GM21737 (cell line): ENCODE data around the gene NDUFB7.
"Not testable (repeated sequence)": the region's sequence is repeated elsewhere in the genome, so short reads cannot be mapped to it uniquely, and the experiment has no call there.

Source experiments
- ATAC-seq: cut with Tn5 transposase; IDR thresholded peaks from one replicate; pipeline ENCODE4 v1.9.1; 2021; ENCODE audit warnings: mild to moderate bottlenecking, moderate library complexity; ENCODE audit not compliant: unreplicated experiment

The NDUFB7 gene

GRCh38 chr19:14553939-14554243 is 18.0 kb downstream of the NDUFB7 start:
- ATAC-seq = no peak

DNA sequence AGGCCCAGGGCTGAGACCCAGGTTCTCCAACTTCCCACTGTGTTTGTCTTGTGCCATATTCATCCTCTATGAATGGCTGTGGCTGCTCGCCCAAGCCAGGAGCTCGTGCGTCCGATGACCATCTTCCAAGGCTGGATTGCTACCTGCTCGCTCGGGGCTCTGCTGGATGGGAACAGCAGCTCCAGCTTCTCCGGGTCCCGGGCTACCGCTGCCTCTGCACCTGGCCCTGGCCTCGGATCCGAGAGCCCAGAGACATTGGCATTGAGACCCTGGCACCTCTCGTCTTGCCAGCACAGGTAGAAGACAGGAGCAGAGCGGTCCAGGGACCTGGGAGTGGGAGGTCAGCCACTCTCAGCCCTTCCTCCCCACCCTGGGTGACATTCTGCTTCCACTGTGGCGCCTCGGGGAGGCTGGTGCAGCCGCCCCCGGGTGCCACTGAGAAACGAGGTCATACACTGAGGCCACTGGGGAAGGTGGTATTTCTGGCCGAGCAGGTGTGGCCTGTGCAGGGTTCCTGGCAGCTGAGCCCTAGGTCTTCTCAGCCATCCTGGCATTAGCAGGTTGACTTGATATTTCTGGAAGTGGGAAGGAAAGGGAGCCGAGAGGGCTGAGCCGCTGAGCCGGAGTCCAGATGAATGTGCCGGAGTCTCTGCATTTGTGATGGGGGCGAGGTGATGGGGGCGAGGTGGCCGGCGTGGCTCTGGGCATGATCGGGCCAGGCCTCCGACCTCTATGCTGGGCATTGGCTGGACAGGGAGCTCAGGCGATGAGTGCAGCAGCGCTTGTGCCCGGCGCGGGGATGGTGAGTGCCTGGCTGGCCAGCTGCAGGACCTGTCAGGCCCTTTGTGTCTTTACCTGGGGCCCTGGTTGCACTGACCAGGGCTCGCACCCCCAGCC is 18.6 kb downstream of the NDUFB7 start:
- ATAC-seq = no peak

- ATAC-seq = not testable (repeated sequence)
Measured at GRCh38 chr19:14552006-14552360, 19.9 kb downstream of the NDUFB7 start.

DNA sequence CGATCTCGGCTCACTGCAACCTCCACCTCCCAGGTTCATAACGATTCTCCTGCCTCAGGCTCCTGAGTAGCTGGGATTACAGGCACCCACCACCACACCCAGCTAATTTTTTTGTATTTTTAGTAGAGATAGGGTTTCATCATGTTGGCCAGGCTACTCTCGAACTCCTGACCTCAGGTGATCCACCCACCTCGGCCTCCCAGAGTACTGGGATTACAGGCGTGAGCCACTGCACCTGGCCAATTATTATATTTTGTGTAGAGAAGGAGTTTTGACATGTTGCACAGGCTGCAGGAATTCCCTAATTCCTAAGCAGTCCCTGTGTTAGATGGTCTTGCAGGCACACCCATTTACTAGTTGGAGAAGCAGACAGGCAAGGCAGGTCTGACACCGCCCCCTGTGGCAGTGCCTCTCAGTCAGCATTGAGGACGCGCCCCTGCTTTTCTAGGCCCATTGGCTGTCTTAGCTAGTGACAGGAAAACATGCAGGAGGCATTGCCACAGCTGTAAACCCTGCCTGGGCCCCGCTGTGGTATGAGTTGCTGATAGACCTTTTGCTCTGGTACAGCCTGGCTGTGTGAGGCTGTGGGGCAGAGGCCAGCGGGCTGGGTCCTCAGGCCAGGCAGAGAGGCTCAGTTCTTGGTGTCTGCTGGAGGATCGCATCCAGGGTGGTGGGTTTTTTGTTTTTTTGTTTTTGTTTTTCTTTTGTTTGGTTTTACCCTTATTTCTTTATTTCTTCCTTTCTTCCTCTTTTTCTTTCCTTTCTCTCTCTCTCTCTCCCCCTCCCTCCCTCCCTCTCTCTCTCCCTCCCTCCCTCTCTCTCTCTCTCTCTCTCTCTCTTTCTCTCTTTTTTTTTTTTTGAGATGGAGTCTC is 20.5 kb downstream of the NDUFB7 start:
- not testable (repeated sequence) for ATAC-seq

DNA sequence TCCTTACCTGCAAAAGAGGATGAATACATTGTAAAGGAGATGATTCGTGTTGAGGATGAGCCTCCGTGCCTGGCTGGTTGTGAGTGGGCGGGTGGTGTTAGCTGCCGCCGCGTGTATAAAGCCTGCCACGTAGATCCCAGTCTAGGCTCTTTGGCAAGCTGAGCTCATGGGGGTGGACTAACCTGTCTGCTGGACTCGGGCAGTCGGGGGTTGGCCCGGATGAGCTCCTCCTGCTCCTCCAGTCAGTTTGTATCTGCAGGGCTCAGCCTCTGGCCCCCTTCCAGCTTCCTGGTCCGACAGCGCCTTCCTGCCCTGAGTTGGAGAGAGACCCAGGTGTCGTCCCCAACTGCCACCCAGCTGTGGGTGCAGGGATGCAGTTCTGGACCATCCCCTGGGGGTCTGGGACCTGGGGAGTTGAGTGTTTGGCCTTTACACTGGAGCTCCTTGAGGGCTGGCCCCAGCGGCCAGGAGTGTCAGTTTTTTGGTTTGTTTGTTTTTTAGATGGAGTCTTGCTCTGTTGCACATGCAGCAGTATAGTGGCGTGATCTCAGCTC is 21.6 kb downstream of the NDUFB7 start:
- no peak for ATAC-seq

DNA sequence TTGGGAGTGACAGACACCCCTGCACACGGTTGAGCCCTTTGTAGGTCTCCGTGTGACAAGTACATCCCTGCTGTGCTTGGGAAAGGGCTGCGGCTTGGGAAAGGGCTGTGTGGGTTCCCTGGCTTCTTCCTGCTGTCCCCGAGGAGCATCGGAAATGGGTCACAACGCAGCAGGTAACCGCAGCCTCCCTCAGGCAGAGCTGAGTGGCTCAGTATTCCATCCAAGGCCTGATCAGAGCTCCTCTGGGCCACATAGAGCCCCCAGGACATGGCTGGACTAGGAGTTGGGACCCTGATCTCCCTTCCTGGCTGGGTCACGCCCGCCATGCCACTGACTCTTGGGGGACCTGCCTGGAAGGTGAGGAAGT is 26.2 kb downstream of the NDUFB7 start:
- ATAC-seq = no peak

- ATAC-seq = no peak
Measured at GRCh38 chr19:14544977-14545715, 26.7 kb downstream of the NDUFB7 start.

- no peak for ATAC-seq
Measured at GRCh38 chr19:14544047-14544446, 27.8 kb downstream of the NDUFB7 start.

DNA sequence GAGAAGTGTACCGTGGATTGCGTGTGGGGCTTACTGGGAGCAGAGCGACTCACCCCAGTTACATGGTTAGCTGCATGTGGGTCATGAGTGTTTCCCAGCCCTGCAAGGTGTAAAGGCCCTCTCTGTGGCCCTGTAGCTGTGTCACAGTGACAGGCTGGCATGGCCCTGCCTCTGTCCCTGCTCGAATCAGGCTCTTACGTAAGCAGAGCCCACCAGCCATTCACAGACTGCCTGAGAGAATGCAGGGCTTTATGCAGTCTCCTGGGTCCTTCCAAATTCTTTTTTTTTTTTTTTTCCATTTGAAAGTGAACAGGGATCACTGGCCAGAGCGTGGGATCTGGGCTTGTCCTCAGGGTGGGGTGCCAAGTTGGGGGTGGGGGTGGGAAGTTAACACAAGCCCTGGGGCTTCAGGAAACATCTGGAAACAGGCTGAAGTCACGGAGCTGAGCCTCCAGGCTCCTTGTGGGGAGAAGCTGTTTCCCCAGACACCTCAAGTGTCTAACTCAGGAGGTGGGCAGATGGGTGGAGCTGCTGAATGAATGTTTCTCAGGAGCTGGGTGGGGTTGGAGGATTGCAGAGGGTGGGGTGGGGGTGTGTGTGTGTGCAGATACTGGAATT is 29.0 kb downstream of the NDUFB7 start:
- no peak for ATAC-seq

DNA sequence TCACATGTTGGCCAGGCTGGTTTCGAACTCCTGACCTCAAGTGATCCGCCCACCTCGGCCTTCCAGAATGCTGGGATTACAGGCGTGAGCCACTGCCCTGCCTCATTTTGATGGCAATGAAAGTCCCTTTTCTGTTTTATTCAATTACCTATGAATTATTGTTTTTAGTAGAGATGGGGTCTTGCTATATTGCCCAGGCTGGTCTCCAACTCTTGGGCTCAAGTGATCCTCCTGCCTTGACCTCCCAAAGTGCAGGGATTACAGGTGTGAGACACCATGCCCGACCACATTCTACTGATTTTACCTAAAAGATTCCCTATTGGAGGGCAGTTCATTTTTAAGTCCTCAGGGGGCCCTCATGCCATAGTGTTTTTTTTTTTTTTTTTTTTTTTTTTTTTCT is 29.9 kb downstream of the NDUFB7 start:
- ATAC-seq = not testable (repeated sequence)

DNA sequence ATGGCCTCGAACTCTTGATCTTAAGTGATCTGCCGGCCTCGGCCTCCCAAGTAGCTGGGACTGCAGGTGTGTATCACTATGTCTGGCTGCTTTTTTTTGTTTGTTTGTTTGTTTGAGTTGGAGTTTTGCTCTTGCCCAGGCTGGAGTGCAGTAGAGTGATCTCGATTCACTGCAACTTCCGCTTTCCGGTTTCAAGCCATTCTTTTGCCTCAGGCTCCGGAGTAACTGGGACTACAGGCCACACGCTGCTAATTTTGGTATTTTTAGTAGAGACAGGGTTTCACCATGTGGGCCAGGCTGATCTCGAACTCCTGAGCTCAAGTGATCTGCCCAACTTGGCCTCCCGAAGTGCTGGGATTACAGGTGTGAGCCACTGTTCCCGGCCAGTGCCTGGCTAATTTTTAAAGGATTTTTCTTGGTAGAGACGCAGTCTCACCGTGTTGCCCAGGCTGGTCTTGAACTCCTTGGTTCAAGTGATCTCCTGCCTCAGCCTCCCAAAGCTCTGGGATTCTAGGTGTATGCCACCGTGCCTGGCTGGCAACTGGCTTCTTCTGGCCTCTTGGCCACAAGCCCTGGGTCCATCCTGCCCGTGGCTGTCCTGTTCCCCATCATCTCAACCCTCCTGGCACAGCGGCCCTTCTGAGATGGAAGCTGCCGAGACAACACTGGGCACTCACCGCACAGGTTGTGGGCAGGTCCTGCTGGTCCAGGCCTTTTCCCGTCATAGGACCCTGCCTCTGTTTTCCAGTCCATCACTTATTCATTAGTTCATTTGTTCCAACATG is 30.9 kb downstream of the NDUFB7 start:
- no peak for ATAC-seq

- ATAC-seq = no peak
Measured at GRCh38 chr19:14536926-14537692, 34.8 kb downstream of the NDUFB7 start.

DNA sequence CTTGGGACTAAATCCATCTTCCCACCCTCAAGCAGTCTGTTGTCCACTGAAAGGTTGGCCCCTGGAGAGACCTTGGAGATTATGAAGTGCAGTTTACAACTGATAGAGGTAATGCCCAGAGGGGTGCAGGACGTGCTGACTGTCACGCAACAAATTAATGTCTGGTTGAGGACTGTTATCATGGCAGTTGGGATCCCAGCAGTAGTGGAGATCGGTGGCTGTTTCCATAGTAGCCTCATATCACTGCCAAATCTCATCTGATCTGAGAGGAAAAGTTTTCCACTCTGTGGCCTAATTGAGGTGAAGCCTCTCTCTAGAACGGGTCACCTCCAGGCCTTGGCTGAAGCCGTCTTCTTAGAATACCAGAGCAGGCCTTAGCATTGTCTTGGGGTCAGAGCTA is 38.4 kb downstream of the NDUFB7 start:
- ATAC-seq = no peak

GRCh38 chr19:14530506-14530905 is 41.4 kb downstream of the NDUFB7 start:
- no peak for ATAC-seq

DNA sequence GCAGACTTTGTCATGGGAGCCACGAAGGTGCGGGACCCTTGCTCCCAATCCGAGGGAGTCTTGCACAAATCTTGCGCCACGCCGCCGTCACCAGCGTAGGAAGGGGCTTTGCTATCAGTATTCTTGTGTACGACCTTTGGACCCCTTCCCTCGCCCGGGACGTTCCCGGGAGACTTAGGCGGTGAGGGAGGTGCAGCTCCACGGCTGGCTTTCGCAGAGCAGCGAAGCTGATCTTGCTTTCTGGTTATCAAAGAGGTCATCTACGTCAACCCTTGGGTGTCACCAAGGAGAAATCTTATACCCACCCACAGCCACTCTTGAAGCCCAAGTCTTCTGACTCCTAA is 41.9 kb downstream of the NDUFB7 start:
- no peak for ATAC-seq

DNA sequence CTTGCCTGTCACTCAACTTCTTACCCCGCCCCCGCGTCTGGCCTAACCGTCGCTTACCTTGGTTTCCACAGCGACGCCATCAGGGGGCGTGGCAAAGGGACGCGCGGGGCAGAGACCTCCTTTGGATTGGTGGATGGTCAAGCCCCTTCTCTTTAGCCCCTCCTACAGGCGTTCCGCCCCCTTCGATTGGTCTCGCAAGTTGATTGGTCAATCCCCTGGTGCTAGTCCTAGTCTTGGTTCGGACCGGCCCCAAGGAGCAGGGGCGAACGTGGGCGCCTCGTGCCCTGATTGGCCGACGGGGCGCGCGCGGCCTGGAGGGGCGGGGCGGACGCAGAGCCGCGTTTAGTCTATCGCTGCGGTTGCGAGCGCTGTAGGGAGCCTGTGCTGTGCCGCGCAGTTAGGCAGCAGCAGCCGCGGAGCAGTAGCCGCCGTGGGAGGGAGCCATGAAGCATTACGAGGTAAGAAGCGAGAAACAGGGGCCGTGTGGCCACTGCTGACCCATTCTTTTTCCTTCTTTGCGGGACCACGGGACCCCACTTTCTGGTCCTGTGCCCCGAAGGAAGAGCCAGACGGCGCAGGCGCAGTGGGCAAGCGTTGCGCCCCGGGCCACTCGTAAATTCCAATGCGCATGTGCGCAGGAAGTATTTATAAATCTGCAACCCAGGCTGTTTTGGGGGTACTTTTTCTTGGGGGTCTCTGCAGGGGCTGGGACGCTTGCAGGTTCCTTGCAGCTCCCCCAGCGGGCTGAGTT is 42.4 kb downstream of the NDUFB7 start, which contains the start of gene TECR:
Gene TECR, plus strand, starts transcription at position 341 of the 751 bp plus-strand sequence. Its CDS starts 103 bp downstream, at position 444.
- ATAC-seq = peak; percentile 92

DNA sequence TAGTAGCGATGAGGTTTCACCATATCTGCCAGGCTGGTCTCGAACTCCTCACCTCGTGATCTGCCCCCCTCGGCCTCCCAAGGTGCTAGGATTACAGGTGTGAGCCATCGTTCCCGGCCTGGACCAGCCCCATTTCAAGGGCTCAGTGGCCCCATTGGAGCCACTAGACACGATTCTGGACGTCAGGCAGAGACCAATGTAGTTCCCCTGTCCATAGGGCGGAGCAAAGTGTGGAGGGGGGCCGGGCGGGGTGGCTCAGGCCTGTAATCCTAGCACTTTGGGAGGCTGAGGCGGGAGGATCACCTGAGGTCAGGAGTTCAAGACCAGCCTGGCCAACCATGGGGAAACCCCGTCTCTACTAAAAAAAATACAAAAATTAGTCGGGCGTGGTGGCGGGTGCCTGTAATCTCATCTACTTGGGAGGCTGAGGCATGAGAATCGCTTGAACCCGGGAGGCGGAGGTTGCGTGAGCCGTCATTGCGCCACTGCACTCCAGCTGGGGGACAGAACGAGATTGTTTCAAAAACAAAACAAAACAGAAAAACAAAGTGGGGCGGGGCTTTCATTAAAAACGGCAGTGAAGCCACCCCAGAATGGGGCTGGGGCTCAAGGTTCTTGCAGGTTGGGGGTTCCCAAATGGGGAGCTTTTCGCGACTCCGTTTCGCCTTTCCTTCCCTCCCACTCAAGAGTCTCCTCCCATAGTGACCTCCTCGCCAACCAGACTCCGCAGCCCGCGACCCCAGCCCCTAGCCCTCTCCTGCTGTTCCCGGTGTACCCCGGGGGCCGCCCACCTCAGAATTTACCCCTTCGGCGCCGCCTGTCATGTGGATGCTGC is 43.2 kb downstream of the NDUFB7 start:
- ATAC-seq = no peak

- ATAC-seq = no peak
Measured at GRCh38 chr19:14526423-14526822, 45.4 kb downstream of the NDUFB7 start.
